Liver (tissue), 9 donors: ENCODE measurements around the gene AK5. TPM values are rescaled to one million over a fixed set of nuclear protein-coding genes. Genes with fewer than 3 reads are reported as not detected.

ENCODE experiments used
- DNase-seq: peaks from one replicate; pipeline ENCODE4 v3.0.0-alpha.2; 2017; ENCODE audit warnings: low spot score
- H3K27ac ChIP-seq, 2 donors: one replicate each; pipeline ENCODE4 v1.7.0; 2013; ENCODE audit warnings: inconsistent platforms in 2 of 2, low read length in 2 of 2, control low read depth in 1 of 2, low read depth in 1 of 2, mild to moderate bottlenecking in 1 of 2
- H3K27me3 ChIP-seq, 4 donors: one replicate each; pipeline versions ENCODE4 v1.6.1 to v1.7.0; 2013; ENCODE audit warnings: low read length in 3 of 4, inconsistent platforms in 1 of 4, mild to moderate bottlenecking in 1 of 4, moderate library complexity in 1 of 4; ENCODE audit not compliant: control insufficient read depth in 4 of 4, insufficient read depth in 4 of 4
- H3K36me3 ChIP-seq, 4 donors: one replicate each; pipeline versions ENCODE4 v1.6.1 to v1.7.0; 2013; ENCODE audit warnings: low read length in 3 of 4, mild to moderate bottlenecking in 3 of 4, low read depth in 1 of 4, moderate library complexity in 1 of 4; ENCODE audit not compliant: control insufficient read depth in 4 of 4, insufficient read depth in 3 of 4
- H3K4me1 ChIP-seq, 4 donors: one replicate each; pipeline versions ENCODE4 v1.6.1 to v1.7.0; 2013; ENCODE audit warnings: low read length in 3 of 4, mild to moderate bottlenecking in 3 of 4, moderate library complexity in 1 of 4; ENCODE audit not compliant: control insufficient read depth in 4 of 4, insufficient read depth in 4 of 4
- H3K4me3 ChIP-seq, 3 donors: one replicate each; pipeline versions ENCODE4 v1.6.1 to v1.7.0; 2013; ENCODE audit warnings: low read length in 3 of 3, control low read depth in 1 of 3, low read depth in 1 of 3, mild to moderate bottlenecking in 1 of 3
- H3K9ac ChIP-seq, 2 donors: one replicate each; pipeline ENCODE4 v1.7.0; 2013; ENCODE audit warnings: low read length in 2 of 2, mild to moderate bottlenecking in 2 of 2, moderate library complexity in 2 of 2, control low read depth in 1 of 2, low read depth in 1 of 2
- H3K9me3 ChIP-seq, 4 donors: one replicate each; pipeline versions ENCODE4 v1.6.1 to v1.7.0; 2013; ENCODE audit warnings: low read length in 3 of 4; ENCODE audit not compliant: control insufficient read depth in 4 of 4
- ATF3 ChIP-seq: IDR thresholded peaks from 2 replicates; pipeline ENCODE4 v1.6.1; 2016; ENCODE audit warnings: antibody characterized with exemption
- CTCF ChIP-seq: fragments of 150-350 bp; IDR thresholded peaks from 2 replicates; pipeline ENCODE4 v1.5.1; 2017; ENCODE audit warnings: improper control_type of control experiment, low read depth, low read length; ENCODE audit not compliant: missing input control
- EGR1 ChIP-seq, 2 donors: IDR thresholded peaks; 2 replicates each; pipeline ENCODE4 v1.6.1; 2016 to 2018; ENCODE audit warnings: antibody characterized with exemption in 2 of 2, low read depth in 2 of 2
- FOXA1 ChIP-seq: IDR thresholded peaks from 2 replicates; pipeline ENCODE4 v1.6.1; 2016; ENCODE audit warnings: antibody characterized with exemption
- FOXA2 ChIP-seq: IDR thresholded peaks from 2 replicates; pipeline ENCODE4 v1.6.1; 2016; ENCODE audit warnings: antibody characterized with exemption
- GABPA ChIP-seq, 2 donors: IDR thresholded peaks in 1 of 2; conservative IDR thresholded peaks in 1 of 2; 2 replicates each; pipeline ENCODE4 v1.6.1; 2016; ENCODE audit warnings: antibody characterized with exemption in 2 of 2, mild to moderate bottlenecking in 1 of 2, moderate library complexity in 1 of 2
- HNF4A ChIP-seq, 2 donors: conservative IDR thresholded peaks; 2 replicates each; pipeline ENCODE4 v1.6.1; 2016; ENCODE audit warnings: antibody characterized with exemption in 2 of 2, mild to moderate bottlenecking in 2 of 2
- HNF4G ChIP-seq: IDR thresholded peaks from 2 replicates; pipeline ENCODE4 v1.6.1; 2016; ENCODE audit warnings: antibody characterized with exemption
- JUND ChIP-seq, 2 donors: IDR thresholded peaks; 2 replicates each; pipeline ENCODE4 v1.6.1; 2016; ENCODE audit warnings: antibody characterized with exemption in 2 of 2
- RAD21 ChIP-seq, 2 donors: IDR thresholded peaks; 2 replicates each; pipeline ENCODE4 v1.6.1; 2016; ENCODE audit warnings: antibody characterized with exemption in 2 of 2, mild to moderate bottlenecking in 2 of 2
- RXRA ChIP-seq, 2 donors: IDR thresholded peaks; 2 replicates each; pipeline ENCODE4 v1.6.1; 2017 to 2018; ENCODE audit warnings: antibody characterized with exemption in 2 of 2, mild to moderate bottlenecking in 1 of 2
- SP1 ChIP-seq: IDR thresholded peaks from 2 replicates; pipeline ENCODE4 v1.6.1; 2018; ENCODE audit warnings: antibody characterized with exemption, mild to moderate bottlenecking
- TAF1 ChIP-seq: conservative IDR thresholded peaks from 2 replicates; pipeline ENCODE4 v1.6.1; 2016; ENCODE audit warnings: antibody characterized with exemption, mild to moderate bottlenecking
- YY1 ChIP-seq: IDR thresholded peaks from 2 replicates; pipeline ENCODE4 v1.6.1; 2016; ENCODE audit warnings: antibody characterized with exemption, mild to moderate bottlenecking
- WGBS: extraction: QIAGEN DNeasy Blood & Tissue Kit; methylation state at CpG from one replicate; pipeline ENCODE4 v1.1.7; 2013; 5-methylcytosine and 5-hydroxymethylcytosine counted together
- polyA plus RNA-seq, 2 donors: library from polyadenylated mRNA; stranded (reverse) in 1 of 2; unstranded in 1 of 2; fragments of 200-250 nt in 1 of 2; fragments of >200 nt in 1 of 2; fragmentation: Nextera tagmentation in 1 of 2; extraction: Ambion mirVana in 1 of 2; gene quantifications; one replicate each; pipeline versions ENCODE4 v1.2.1 to v1.2.3, GENCODE V29; 2013 to 2015
- total RNA-seq, 2 donors: library from RNA; depleted of rRNA; stranded (reverse); fragments of >200 nt; gene quantifications; one replicate each; pipeline ENCODE4 v1.2.3, GENCODE V29; 2014
- TF ChIP-seq, protein P1 (sequence below): IDR thresholded peaks from 2 replicates; pipeline ENCODE4 v1.6.1; 2016; ENCODE audit warnings: antibody characterized with exemption, mild to moderate bottlenecking
- TF ChIP-seq, protein P2 (sequence below): IDR thresholded peaks from 2 replicates; pipeline ENCODE4 v1.6.1; 2016; ENCODE audit warnings: antibody characterized with exemption
- TF ChIP-seq, protein P3 (sequence below): IDR thresholded peaks from 2 replicates; pipeline ENCODE4 v1.6.1; 2016; ENCODE audit warnings: antibody characterized with exemption
- donor health status: healthy.
- donor health status: healthy.
- donor health status: healthy.
- donor health status: healthy.
- donor health status: healthy.

Gene AK5
- total and polyA plus RNA-seq, 4 donors: 0.12 to 0.33 (median 0.23) TPM

DNA sequence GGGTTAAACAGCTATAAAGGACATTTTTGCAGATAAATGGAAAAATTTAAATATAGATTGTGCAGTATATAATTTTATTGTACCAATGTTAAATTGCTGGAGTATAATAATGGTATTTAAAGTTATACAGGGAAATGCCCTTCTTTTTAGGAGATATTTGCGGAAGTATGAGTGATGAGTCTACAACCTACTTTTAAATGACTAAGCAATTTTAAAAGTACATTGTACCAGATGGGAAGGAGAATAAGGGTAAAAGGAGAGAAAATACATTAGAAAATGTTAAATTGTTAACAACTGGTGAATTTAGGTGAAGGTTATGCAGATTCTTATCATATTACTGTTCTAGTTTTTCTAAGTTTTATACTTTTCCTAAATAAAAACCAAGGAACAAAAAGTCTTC lies 308.8 kb downstream of the AK5 start:
- no peaks in the 10 kb centered on the region for H3K9me3 ChIP-seq
- H3K9ac ChIP-seq: no peak overlapping the region
- H3K36me3 ChIP-seq: peaks cover 0 to 3% (median 0%) of the 10 kb centered on the region in 4 donors
- peaks cover 0 to 15% (median 4%) of the 10 kb centered on the region in 4 donors for H3K4me1 ChIP-seq
- 86% methylated on average over 1 of the region's 1 CpG for WGBS
- H3K27me3 ChIP-seq: no peaks in the 10 kb centered on the region
- no peak overlapping the region for H3K27ac ChIP-seq
- TF ChIP-seq CTCF (no peak), GABPA (IDR thresholded peaks at IDR 0.05 in 1 of 2, conservative IDR thresholded peaks at IDR 0.05 in 1 of 2) (no peak), FOXA1 (no peak), RAD21 (IDR thresholded peaks at IDR 0.05) (no peak), EGR1 (IDR thresholded peaks at IDR 0.05; ENCODE audit: low read depth in 2 of 2) (no peak), SP1 (no peak), JUND (IDR thresholded peaks at IDR 0.05) (no peak), FOXA2 (no peak), HNF4G (no peak), TAF1 (no peak), YY1 (no peak)
- TF ChIP-seq, protein P1, sequence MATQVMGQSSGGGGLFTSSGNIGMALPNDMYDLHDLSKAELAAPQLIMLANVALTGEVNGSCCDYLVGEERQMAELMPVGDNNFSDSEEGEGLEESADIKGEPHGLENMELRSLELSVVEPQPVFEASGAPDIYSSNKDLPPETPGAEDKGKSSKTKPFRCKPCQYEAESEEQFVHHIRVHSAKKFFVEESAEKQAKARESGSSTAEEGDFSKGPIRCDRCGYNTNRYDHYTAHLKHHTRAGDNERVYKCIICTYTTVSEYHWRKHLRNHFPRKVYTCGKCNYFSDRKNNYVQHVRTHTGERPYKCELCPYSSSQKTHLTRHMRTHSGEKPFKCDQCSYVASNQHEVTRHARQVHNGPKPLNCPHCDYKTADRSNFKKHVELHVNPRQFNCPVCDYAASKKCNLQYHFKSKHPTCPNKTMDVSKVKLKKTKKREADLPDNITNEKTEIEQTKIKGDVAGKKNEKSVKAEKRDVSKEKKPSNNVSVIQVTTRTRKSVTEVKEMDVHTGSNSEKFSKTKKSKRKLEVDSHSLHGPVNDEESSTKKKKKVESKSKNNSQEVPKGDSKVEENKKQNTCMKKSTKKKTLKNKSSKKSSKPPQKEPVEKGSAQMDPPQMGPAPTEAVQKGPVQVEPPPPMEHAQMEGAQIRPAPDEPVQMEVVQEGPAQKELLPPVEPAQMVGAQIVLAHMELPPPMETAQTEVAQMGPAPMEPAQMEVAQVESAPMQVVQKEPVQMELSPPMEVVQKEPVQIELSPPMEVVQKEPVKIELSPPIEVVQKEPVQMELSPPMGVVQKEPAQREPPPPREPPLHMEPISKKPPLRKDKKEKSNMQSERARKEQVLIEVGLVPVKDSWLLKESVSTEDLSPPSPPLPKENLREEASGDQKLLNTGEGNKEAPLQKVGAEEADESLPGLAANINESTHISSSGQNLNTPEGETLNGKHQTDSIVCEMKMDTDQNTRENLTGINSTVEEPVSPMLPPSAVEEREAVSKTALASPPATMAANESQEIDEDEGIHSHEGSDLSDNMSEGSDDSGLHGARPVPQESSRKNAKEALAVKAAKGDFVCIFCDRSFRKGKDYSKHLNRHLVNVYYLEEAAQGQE: no peak
- TF ChIP-seq, protein P2, sequence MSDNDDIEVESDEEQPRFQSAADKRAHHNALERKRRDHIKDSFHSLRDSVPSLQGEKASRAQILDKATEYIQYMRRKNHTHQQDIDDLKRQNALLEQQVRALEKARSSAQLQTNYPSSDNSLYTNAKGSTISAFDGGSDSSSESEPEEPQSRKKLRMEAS: no peak
- DNase-seq: no peak
- H3K4me3 ChIP-seq: no peak overlapping the region

DNA sequence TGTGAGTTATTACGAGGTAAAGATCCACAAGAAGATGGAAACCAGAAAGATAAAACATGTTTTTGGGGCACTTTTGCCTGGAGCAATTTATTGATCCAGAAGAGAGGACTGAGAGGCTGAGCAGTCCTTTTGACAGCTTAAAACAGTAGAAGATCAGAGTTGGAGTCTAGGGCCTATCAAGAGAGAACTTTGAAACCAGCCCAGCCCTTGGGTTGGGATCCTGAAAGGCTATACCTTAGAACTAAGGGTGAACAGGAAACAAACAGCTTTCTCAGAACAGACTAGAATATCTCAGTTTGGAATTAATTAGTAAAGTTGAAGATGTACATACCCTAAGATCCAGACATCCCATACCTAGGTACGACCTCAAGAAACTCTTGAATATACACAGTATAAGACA lies 311.1 kb downstream of the AK5 start:
- H3K36me3 ChIP-seq: peaks cover 0 to 6% (median 4%) of the 10 kb centered on the region in 4 donors
- WGBS: 99% methylated on average over 2 of the region's 2 CpGs
- H3K9me3 ChIP-seq: no peaks in the 10 kb centered on the region
- no peak overlapping the region for H3K9ac ChIP-seq
- DNase-seq: no peak
- peaks cover 0 to 3% (median 0%) of the 10 kb centered on the region in 4 donors for H3K4me1 ChIP-seq
- no peak overlapping the region for H3K27ac ChIP-seq
- no peaks in the 10 kb centered on the region for H3K27me3 ChIP-seq
- H3K4me3 ChIP-seq: no peak overlapping the region
- TF ChIP-seq, protein P1: no peak
- TF ChIP-seq FOXA1: no peak
- TF ChIP-seq YY1: no peak
- TF ChIP-seq RAD21 (IDR thresholded peaks at IDR 0.05): no peak
- no peak for TF ChIP-seq RXRA (IDR thresholded peaks at IDR 0.05)
- TF ChIP-seq GABPA (IDR thresholded peaks at IDR 0.05 in 1 of 2, conservative IDR thresholded peaks at IDR 0.05 in 1 of 2): no peak
- TF ChIP-seq, protein P2: no peak
- TF ChIP-seq, protein P3, sequence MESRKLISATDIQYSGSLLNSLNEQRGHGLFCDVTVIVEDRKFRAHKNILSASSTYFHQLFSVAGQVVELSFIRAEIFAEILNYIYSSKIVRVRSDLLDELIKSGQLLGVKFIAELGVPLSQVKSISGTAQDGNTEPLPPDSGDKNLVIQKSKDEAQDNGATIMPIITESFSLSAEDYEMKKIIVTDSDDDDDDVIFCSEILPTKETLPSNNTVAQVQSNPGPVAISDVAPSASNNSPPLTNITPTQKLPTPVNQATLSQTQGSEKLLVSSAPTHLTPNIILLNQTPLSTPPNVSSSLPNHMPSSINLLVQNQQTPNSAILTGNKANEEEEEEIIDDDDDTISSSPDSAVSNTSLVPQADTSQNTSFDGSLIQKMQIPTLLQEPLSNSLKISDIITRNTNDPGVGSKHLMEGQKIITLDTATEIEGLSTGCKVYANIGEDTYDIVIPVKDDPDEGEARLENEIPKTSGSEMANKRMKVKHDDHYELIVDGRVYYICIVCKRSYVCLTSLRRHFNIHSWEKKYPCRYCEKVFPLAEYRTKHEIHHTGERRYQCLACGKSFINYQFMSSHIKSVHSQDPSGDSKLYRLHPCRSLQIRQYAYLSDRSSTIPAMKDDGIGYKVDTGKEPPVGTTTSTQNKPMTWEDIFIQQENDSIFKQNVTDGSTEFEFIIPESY: no peak
- no peak for TF ChIP-seq ATF3
- TF ChIP-seq EGR1 (IDR thresholded peaks at IDR 0.05; ENCODE audit: low read depth in 2 of 2): no peak
- TF ChIP-seq SP1: no peak
- no peak for TF ChIP-seq CTCF
- no peak for TF ChIP-seq HNF4G
- no peak for TF ChIP-seq TAF1
- TF ChIP-seq HNF4A (conservative IDR thresholded peaks at IDR 0.05): no peak
- no peak for TF ChIP-seq JUND (IDR thresholded peaks at IDR 0.05)
